SHP77 (cell line): ENCODE measurements around the gene UBALD2.
"Not testable (repeated sequence)": the region's sequence is repeated elsewhere in the genome, so short reads cannot be mapped to it uniquely, and the experiment has no call there.

Source experiments
- DNase-seq, 2 experiments: peaks; one replicate each; lab custom pipeline; 2025; lab: John Stamatoyannopoulos, UW

UBALD2 gene

GRCh38 chr17:76244721-76245120 is 20.4 kb upstream of the UBALD2 start:
- DNase-seq = not testable (repeated sequence)

DNA sequence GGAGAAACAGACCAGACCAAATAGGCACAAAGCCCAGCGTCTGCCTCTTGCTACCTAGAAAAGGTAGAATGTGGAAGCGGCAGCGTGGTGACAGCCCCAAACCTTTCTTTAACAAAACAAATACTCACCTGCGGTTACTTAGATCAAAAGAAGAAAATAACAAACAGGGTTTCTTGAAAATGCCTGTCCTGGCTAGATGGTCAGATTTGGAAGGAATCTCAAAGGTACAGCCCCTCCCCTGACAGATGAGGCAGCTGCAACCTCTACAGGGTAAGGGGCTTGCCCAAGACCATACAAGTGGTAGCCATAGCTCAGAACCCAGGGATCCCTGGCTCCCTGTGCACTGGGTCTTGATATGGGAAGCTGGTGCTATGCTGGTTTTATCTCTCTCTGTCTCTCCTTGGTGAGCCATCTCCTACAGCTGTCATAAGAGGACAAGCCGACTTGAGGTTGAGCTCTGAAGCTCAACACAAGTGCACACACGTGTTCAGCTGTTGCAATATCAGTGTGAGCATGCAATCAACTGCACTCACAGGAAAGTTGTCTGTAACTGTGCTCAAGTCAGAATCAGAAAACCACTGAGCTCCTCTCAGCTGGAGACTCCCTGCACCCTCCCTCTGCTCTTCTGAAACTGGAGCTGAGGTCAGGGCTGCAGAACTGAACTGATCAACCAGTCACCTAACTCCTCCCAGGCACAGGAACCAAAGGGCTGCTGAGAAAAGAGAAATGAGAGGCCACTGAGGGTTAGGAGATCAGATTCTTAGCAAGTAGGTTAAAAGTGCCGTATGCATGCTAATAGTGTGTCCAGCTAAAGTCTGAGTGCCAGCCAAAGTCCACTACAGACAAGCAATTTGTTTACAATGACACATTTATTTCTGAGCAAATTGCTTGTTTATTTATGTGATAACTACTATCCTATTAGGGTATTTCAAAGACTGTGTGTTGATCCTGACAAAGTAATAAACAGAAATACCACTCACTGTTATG is 18.8 kb upstream of the UBALD2 start:
- DNase-seq = no peak

DNA sequence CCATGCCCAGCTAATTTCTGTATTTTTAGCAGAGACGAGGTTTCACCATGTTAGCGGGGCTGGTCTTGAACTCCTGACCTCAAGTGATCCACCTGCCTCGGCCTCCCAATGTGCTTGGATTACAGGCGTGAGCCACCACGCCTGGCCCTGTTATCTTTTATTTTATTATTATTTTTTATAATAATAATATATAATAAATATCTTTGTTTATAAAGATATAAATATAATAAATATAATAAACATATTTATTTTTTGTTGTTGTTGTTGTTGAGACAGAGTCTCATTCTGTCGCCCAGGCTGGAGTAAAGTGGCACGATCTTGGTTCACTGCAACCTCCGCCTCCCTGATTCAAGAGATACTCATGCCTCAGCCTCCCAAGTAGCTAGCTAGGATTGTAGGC is 17.8 kb upstream of the UBALD2 start:
- no peak for DNase-seq

- DNase-seq = no peak
Observed at GRCh38 chr17:76248013-76248782, 16.9 kb upstream of the UBALD2 start.

GRCh38 chr17:76250141-76250540 is 15.0 kb upstream of the UBALD2 start:
- no peak for DNase-seq

- DNase-seq = no peak
Observed at GRCh38 chr17:76251478-76252039, 13.6 kb upstream of the UBALD2 start.

DNA sequence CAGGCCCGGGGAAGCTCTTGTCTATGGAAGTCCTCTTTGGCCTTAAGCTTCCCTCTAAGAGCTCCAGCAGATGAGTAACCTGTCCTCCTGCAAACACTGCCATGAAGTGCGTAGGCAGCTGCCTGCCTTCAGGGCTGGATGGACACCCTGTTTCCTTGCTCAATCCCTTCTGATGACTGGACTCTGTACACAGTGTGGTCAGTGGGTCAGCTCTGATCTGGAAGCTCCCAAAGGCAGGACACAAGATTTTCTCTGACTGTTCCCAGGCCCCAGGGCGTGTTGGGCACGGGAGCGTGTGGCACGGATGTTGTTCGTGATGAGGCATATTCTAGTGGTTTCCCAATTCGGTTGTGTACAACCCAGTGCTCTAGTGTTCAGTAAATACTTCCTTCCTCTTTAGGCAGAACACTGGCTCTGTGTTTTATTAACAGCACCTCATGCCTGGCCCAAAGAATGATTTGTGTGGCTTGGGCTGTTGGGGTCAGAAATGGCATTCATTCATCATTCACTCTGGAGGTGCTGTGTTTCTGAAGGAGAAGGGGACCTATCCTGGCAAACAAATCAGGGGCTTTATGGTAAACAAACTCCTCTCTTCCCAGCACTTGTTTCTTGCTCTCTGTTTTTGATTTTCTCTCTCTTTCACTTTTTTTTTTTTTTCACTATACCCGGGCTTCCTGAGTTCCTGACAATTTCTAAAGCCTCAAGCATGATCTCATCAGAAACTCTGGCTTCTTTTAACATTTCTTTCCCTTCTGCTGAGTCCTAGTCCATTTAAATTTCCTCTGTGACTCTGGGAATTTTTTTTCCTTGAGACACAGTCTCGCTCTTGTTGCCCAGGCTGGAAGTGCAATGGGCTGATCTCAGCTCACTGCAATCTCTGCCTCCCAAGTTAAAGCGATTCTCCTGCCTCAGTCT is 12.9 kb upstream of the UBALD2 start:
- DNase-seq = no peak

GRCh38 chr17:76252967-76253766 is 12.0 kb upstream of the UBALD2 start:
- DNase-seq = not testable (repeated sequence)

DNA sequence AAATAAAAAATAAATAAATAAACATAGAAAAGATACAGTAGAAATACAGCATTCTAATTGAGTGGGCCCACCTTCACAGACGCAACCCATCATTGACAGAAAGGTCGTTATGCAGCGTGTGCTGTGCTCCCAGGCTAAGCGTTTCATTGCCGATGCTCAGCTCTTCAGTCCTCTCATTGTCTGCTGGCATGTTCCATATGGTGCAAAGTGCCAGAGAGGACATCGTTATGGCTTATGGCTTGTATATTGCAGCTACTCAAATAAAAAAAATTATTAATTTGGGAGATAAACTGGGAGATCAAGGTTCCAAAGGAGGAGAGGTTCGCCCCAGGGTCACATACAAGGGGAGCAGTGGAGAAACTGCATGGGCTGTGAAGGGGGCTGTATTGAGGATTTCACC is 11.3 kb upstream of the UBALD2 start:
- DNase-seq = no peak

GRCh38 chr17:76254275-76254674 is 10.9 kb upstream of the UBALD2 start:
- DNase-seq = no peak

GRCh38 chr17:76255801-76256429 is 9.2 kb upstream of the UBALD2 start:
- no peak for DNase-seq

DNA sequence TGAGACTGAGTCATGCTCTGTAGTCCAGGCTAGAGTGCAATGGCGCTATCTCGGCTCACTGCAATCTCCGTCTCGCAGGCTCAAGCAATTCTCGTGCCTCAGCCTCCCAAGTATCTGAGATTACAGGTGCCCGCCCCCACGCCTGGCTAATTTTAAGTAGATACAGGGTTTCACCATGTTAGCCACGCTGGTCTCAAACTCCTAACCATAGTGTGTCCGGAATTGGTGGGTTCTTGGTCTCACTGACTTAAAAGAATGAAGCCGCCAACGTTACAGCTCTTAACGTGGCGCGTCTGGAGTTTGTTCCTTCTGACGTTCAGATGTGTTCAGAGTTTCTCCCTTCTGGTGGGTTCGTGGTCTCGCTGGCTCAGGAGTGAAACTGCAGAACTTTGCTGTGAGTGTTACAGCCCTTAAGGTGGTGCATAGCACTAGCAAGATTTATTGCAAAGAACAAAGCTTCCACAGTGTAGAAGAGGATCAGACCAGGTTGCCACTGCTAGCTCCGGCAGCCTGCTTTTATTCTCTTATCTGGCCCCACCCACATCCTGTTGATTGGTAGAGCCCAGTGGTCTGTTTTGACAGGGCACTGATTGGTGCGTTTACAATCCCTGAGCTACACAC is 8.6 kb upstream of the UBALD2 start:
- not testable (repeated sequence) for DNase-seq

GRCh38 chr17:76260220-76260619 is 4.9 kb upstream of the UBALD2 start:
- DNase-seq = no peak

DNA sequence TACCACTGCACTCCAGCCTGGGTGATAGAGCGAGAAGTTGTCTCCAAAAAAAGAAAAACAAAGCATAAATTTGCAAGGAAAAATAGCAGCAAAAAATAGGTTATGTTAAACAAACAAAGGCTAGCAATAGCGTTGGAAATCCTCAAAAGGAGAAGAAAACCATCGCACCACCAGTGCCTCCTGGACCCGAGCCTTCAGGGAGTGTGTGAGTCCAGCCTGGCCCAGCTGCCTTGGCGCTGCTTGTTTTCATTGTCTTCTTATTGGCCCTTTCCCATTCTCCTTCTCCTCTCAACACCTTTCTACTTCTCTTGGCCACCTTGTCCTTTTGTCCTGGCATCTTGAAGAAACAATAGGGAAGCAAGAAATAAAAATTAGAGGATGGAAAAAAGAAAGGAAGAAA is 4.5 kb upstream of the UBALD2 start:
- DNase-seq = no peak

GRCh38 chr17:76261421-76262215 is 3.5 kb upstream of the UBALD2 start:
- DNase-seq = no peak

GRCh38 chr17:76262732-76263344 is 2.3 kb upstream of the UBALD2 start:
- DNase-seq = peak; percentile 62 to 74

DNA sequence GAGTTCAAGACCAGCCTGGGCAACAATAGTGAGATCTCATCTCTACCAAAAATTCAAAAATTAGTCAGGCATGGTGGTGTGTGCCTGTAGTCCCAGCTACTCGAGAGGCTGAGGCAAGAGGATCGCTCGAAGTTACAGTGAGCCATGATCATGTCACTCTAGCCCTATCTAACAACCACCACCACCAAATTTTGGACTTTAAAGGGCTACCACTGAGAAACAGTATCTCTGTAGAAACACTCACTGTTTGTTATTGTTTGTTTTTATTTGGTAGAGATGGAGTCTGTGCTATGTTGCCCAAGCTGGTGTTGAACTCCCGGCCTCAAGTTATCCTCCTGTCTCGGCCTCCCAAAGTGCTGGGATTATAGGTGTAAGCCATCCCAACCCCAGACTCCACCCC is 1.3 kb upstream of the UBALD2 start:
- no peak for DNase-seq

- no peak for DNase-seq
Observed at GRCh38 chr17:76264425-76264754, 758 bp upstream of the UBALD2 start.
